RWPE2 (cell line): Measurements from ENCODE around the gene ZNF628.

ENCODE experiments used
- ATAC-seq: fragments of 200-7000 bp; cut with Tn5 transposase; 3 replicates; pipeline ENCODE4 v1.9.1; 2021; ENCODE audit warnings: low read depth
- DNase-seq: peaks from one replicate; pipeline ENCODE4 v3.0.0-alpha.2; 2020; ENCODE audit warnings: low spot score
- H3K27ac ChIP-seq: fragments of 450-650 bp; 2 replicates; pipeline ENCODE4 v1.5.1; 2017; ENCODE audit warnings: mild to moderate bottlenecking; ENCODE audit not compliant: poor library complexity, severe bottlenecking
- H3K27me3 ChIP-seq: fragments of 250-450 bp; sonication (Bioruptor Pico); 2 replicates; pipeline ENCODE4 v1.5.1; 2021; ENCODE audit warnings: mild to moderate bottlenecking, moderate library complexity; ENCODE audit not compliant: insufficient read depth, poor library complexity, severe bottlenecking
- H3K36me3 ChIP-seq: fragments of 250-450 bp; sonication (Bioruptor Pico); 2 replicates; pipeline ENCODE4 v1.5.1; 2020; ENCODE audit warnings: low read depth, mild to moderate bottlenecking, moderate library complexity
- H3K4me1 ChIP-seq: fragments of 250-450 bp; sonication (Bioruptor Pico); 2 replicates; pipeline ENCODE4 v1.5.1; 2021; ENCODE audit warnings: mild to moderate bottlenecking, moderate library complexity; ENCODE audit not compliant: insufficient read depth, poor library complexity, severe bottlenecking
- H3K4me3 ChIP-seq: fragments of 250-450 bp; sonication (Bioruptor Pico); 2 replicates; pipeline ENCODE4 v1.5.1; 2021; ENCODE audit warnings: mild to moderate bottlenecking, moderate library complexity; ENCODE audit not compliant: severe bottlenecking
- H3K9me3 ChIP-seq: fragments of 250-450 bp; sonication (Bioruptor Pico); 2 replicates; pipeline ENCODE4 v1.5.1; 2021; ENCODE audit warnings: mild to moderate bottlenecking, moderate library complexity; ENCODE audit not compliant: severe bottlenecking
- CTCF ChIP-seq: fragments of 450-650 bp; IDR thresholded peaks from one replicate; pipeline ENCODE4 v1.5.1; 2017; ENCODE audit warnings: mild to moderate bottlenecking, moderate library complexity; ENCODE audit not compliant: poor library complexity, severe bottlenecking

ZNF628 gene

GRCh38 chr19:55486043-55486970, 9.9 kb downstream of the ZNF628 start:
- Histone ChIP-seq H3K9me3 (no peaks in the 10 kb centered on the region), H3K36me3 (no peaks in the 10 kb centered on the region), H3K4me3 (no peak overlapping the region), H3K27me3 (no peaks in the 10 kb centered on the region), H3K4me1 (peaks cover 12% of the 10 kb centered on the region), H3K27ac (peak overlapping the region; percentile 73)
- DNase-seq (no peak), ATAC-seq (no peak)
- TF ChIP-seq CTCF = no peak

- H3K9me3 ChIP-seq = no peaks in the 10 kb centered on the region
- peaks cover 12% of the 10 kb centered on the region for H3K4me1 ChIP-seq
- DNase-seq (peak; percentile 88), ATAC-seq (peak; percentile 68)
- H3K27ac ChIP-seq = peak overlapping the region; percentile 73
- no peaks in the 10 kb centered on the region for H3K36me3 ChIP-seq
- no peak overlapping the region for H3K4me3 ChIP-seq
- H3K27me3 ChIP-seq = no peaks in the 10 kb centered on the region
- no peak for TF ChIP-seq CTCF
These were observed 10.8 kb downstream of the ZNF628 start for GRCh38 chr19:55486971-55487923.

- Histone ChIP-seq H3K36me3 (no peaks in the 10 kb centered on the region), H3K27me3 (no peaks in the 10 kb centered on the region), H3K27ac (peak within 1 kb of the TSS; percentile 73), H3K4me1 (peaks cover 15% of the 10 kb centered on the region), H3K9me3 (no peaks in the 10 kb centered on the region), H3K4me3 (no peak within 1 kb of the TSS)
- no peak for ATAC-seq
- DNase-seq = no peak
- TF ChIP-seq CTCF = no peak
These were observed 11.7 kb downstream of the ZNF628 start, which contains the start of gene SSC5D for GRCh38 chr19:55487924-55488687. SSC5D (plus strand) TSS chr19:55488436; CDS start chr19:55488590, 154 bp downstream.

GRCh38 chr19:55488986-55489710, 12.7 kb downstream of the ZNF628 start:
- peaks cover 15% of the 10 kb centered on the region for H3K4me1 ChIP-seq
- H3K4me3 ChIP-seq = no peak overlapping the region
- no peak for TF ChIP-seq CTCF
- no peaks in the 10 kb centered on the region for H3K36me3 ChIP-seq
- no peak for ATAC-seq
- H3K27me3 ChIP-seq = no peaks in the 10 kb centered on the region
- no peaks in the 10 kb centered on the region for H3K9me3 ChIP-seq
- H3K27ac ChIP-seq = no peak overlapping the region
- DNase-seq = no peak
